ENCODE measurements around the gene MIA.

- TF ChIP-seq CTCF (IDR thresholded peaks at IDR 0.05) (no peak), POLR2A (IDR thresholded peaks at IDR 0.05; ENCODE audit: low read depth) (no peak), EP300 (IDR thresholded peaks at IDR 0.05) (no peak), POLR2AphosphoS5 (IDR thresholded peaks at IDR 0.05) (no peak)
Observed at GRCh38 chr19:40780582-40780981, 5.3 kb downstream of the MIA start.
